Sigmoid colon (tissue), 7 donors: ENCODE data around the gene DHFR. TPM values are rescaled to one million over a fixed set of nuclear protein-coding genes. Genes with fewer than 3 reads are reported as not detected.

ENCODE experiments used
- DNase-seq: peaks from one replicate; pipeline ENCODE4 v3.0.0-alpha.2; 2019
- H3K27ac ChIP-seq, 4 donors: fragments of 200-600 bp; sonication (generic); one replicate each; pipeline ENCODE4 v1.5.1; 2016 to 2019; ENCODE audit warnings: mild to moderate bottlenecking in 1 of 4
- H3K27me3 ChIP-seq, 3 donors: fragments of 200-600 bp; sonication (generic); one replicate each; pipeline ENCODE4 v1.5.1; 2019; ENCODE audit warnings: mild to moderate bottlenecking in 1 of 3
- H3K36me3 ChIP-seq, 4 donors: fragments of 200-600 bp; sonication (generic); one replicate each; pipeline ENCODE4 v1.5.1; 2016 to 2019
- H3K4me1 ChIP-seq, 4 donors: fragments of 200-600 bp; sonication (generic); one replicate each; pipeline ENCODE4 v1.5.1; 2017 to 2019
- H3K4me3 ChIP-seq, 4 donors: fragments of 200-600 bp; sonication (generic); one replicate each; pipeline ENCODE4 v1.5.1; 2017 to 2019; ENCODE audit warnings: mild to moderate bottlenecking in 2 of 4, moderate library complexity in 1 of 4
- H3K9me3 ChIP-seq, 4 donors: fragments of 200-600 bp in 3 of 4; sonication (generic) in 3 of 4; one replicate each; pipeline versions ENCODE4 v1.5.1 to v1.6.1; 2013 to 2019
- CTCF ChIP-seq, 4 experiments: fragments of 450-650 bp in 3 of 4; fragments of 200-600 bp in 1 of 4; IDR thresholded peaks; one replicate each; pipeline ENCODE4 v1.5.1; 2016 to 2019; ENCODE audit warnings: antibody characterized with exemption in 4 of 4, mild to moderate bottlenecking in 3 of 4, moderate library complexity in 2 of 4
- EP300 ChIP-seq, 4 donors: sonication (generic); formaldehyde crosslinking; IDR thresholded peaks; one replicate each; pipeline ENCODE4 v1.6.1; 2017; ENCODE audit warnings: antibody characterized with exemption in 4 of 4
- POLR2A ChIP-seq, 2 donors: fragments of 450-650 bp; IDR thresholded peaks; one replicate each; pipeline ENCODE4 v1.6.1; 2016; ENCODE audit warnings: antibody characterized with exemption in 2 of 2, mild to moderate bottlenecking in 2 of 2, moderate library complexity in 2 of 2
- POLR2AphosphoS5 ChIP-seq, 4 donors: sonication (generic); formaldehyde crosslinking; IDR thresholded peaks; one replicate each; pipeline ENCODE4 v1.6.1; 2017; ENCODE audit warnings: antibody characterized with exemption in 4 of 4
- WGBS, 2 donors: extraction: QIAGEN DNeasy Blood & Tissue Kit; methylation state at CpG; one replicate each; pipeline ENCODE4 v1.1.7; 2013; 5-methylcytosine and 5-hydroxymethylcytosine counted together
- intact Hi-C: fragments of 100-400 bp; cut with DNase I; formaldehyde crosslinking; loops from one replicate; pipeline ENCODE4 v1.15.1; 2023
- polyA plus RNA-seq, 3 donors: library from polyadenylated mRNA; stranded (reverse); fragments of 200-250 nt; gene quantifications; one replicate each; pipeline ENCODE4 v1.2.3, GENCODE V29; 2013
- total RNA-seq, 4 donors: library from RNA; depleted of rRNA; stranded (reverse); fragments of >200 nt; gene quantifications; one replicate each; pipeline ENCODE4 v1.1.0, GENCODE V29; 2016
- donor health status: healthy with polysubstance abuse.
- donor health status: Bipolar disorder and iron deficiency.
- donor health status: healthy.

The DHFR gene
- total and polyA plus RNA-seq, 7 donors = 5.6 to 34.0 (median 9.0) TPM

- intact Hi-C loops = no loop called here
- TF ChIP-seq EP300 (IDR thresholded peaks at IDR 0.05) = no peak
- no peak for TF ChIP-seq POLR2A (IDR thresholded peaks at IDR 0.05)
- TF ChIP-seq POLR2AphosphoS5 (IDR thresholded peaks at IDR 0.05) = no peak
- TF ChIP-seq CTCF (IDR thresholded peaks at IDR 0.05) = no peak
- Histone ChIP-seq H3K4me1 (no peaks in the 10 kb centered on the region), H3K9me3 (no peaks in the 10 kb centered on the region), H3K27ac (no peak overlapping the region), H3K36me3 (peaks cover 0 to 23% (median 0%) of the 10 kb centered on the region in 4 donors), H3K4me3 (no peak overlapping the region), H3K27me3 (no peaks in the 10 kb centered on the region)
- WGBS, 2 donors = 87 to 89% methylated on average over 2 of the region's 2 CpGs
- DNase-seq = no peak
Measured at GRCh38 chr5:80632700-80633099, 22.1 kb downstream of the DHFR start.

- no peaks in the 10 kb centered on the region for H3K9me3 ChIP-seq
- intact Hi-C loops = no loop called here
- no peaks in the 10 kb centered on the region for H3K27me3 ChIP-seq
- no peak overlapping the region for H3K27ac ChIP-seq
- no peak for DNase-seq
- TF ChIP-seq EP300 (IDR thresholded peaks at IDR 0.05) (no peak), CTCF (IDR thresholded peaks at IDR 0.05) (no peak), POLR2AphosphoS5 (IDR thresholded peaks at IDR 0.05) (no peak), POLR2A (IDR thresholded peaks at IDR 0.05) (no peak)
- H3K4me1 ChIP-seq = no peaks in the 10 kb centered on the region
- H3K4me3 ChIP-seq = no peak overlapping the region
- WGBS, 2 donors = 94% methylated on average over 11 of the region's 11 CpGs
- H3K36me3 ChIP-seq = peaks cover 0 to 19% (median 0%) of the 10 kb centered on the region in 4 donors
Measured at GRCh38 chr5:80631278-80632259, 23.2 kb downstream of the DHFR start.

GRCh38 chr5:80629281-80629680 is 25.5 kb downstream of the DHFR start:
- intact Hi-C loops = no loop called here
- TF ChIP-seq CTCF (IDR thresholded peaks at IDR 0.05) (no peak), POLR2A (IDR thresholded peaks at IDR 0.05) (no peak), POLR2AphosphoS5 (IDR thresholded peaks at IDR 0.05) (no peak), EP300 (IDR thresholded peaks at IDR 0.05) (no peak)
- peaks cover 0 to 19% (median 0%) of the 10 kb centered on the region in 4 donors for H3K36me3 ChIP-seq
- H3K9me3 ChIP-seq = no peaks in the 10 kb centered on the region
- H3K27ac ChIP-seq = no peak overlapping the region
- no peaks in the 10 kb centered on the region for H3K27me3 ChIP-seq
- H3K4me3 ChIP-seq = no peak overlapping the region
- no peaks in the 10 kb centered on the region for H3K4me1 ChIP-seq
- no peak for DNase-seq

- no peak overlapping the region for H3K27ac ChIP-seq
- whole genome bisulfite sequencing, 2 donors = 63 to 85% methylated on average over 5 of the region's 5 CpGs
- H3K27me3 ChIP-seq = no peaks in the 10 kb centered on the region
- no peak overlapping the region for H3K4me3 ChIP-seq
- no peaks in the 10 kb centered on the region for H3K36me3 ChIP-seq
- intact Hi-C loops = no loop called here
- TF ChIP-seq CTCF (IDR thresholded peaks at IDR 0.05) = no peak
- no peak for TF ChIP-seq EP300 (IDR thresholded peaks at IDR 0.05)
- TF ChIP-seq POLR2A (IDR thresholded peaks at IDR 0.05) = no peak
- no peak for TF ChIP-seq POLR2AphosphoS5 (IDR thresholded peaks at IDR 0.05)
- H3K4me1 ChIP-seq = no peaks in the 10 kb centered on the region
- H3K9me3 ChIP-seq = no peaks in the 10 kb centered on the region
- no peak for DNase-seq
Measured at GRCh38 chr5:80625230-80625629, 29.6 kb downstream of the DHFR start.
